Natural killer cell (primary cell): Measurements from ENCODE around the gene HOXD10. TPM values are rescaled to one million over a fixed set of nuclear protein-coding genes. Genes with fewer than 3 reads are reported as not detected.

Experiments
- ATAC-seq, 3 donors: fragments of 150-1000 bp in 2 of 3; fragments of 200-7000 bp in 1 of 3; cut with Tn5 transposase; 1 replicate in 1 of 3; 2 replicates in 2 of 3; pipeline ENCODE4 v1.10.0; 2021; ENCODE audit warnings: mild to moderate bottlenecking in 2 of 3, moderate library complexity in 2 of 3
- DNase-seq, 2 donors: peaks; one replicate each; pipeline versions ENCODE4 v3.0.0 to v3.0.0-alpha.2; 2013 to 2021; ENCODE audit warnings: mixed read lengths in 1 of 2
- H3K27ac ChIP-seq: one replicate; pipeline ENCODE4 v1.5.1; 2013; ENCODE audit warnings: mild to moderate bottlenecking, low read length
- H3K27me3 ChIP-seq: one replicate; pipeline ENCODE4 v1.6.1; 2013; ENCODE audit warnings: low read length; ENCODE audit not compliant: control insufficient read depth, insufficient read depth
- H3K36me3 ChIP-seq: one replicate; pipeline ENCODE4 v1.6.1; 2013; ENCODE audit warnings: low read length; ENCODE audit not compliant: control insufficient read depth, insufficient read depth
- H3K4me1 ChIP-seq: one replicate; pipeline ENCODE4 v1.6.1; 2013; ENCODE audit warnings: low read length; ENCODE audit not compliant: control insufficient read depth, insufficient read depth
- H3K4me3 ChIP-seq: one replicate; pipeline ENCODE4 v1.5.1; 2013; ENCODE audit warnings: low read length
- H3K9me3 ChIP-seq: one replicate; pipeline ENCODE4 v1.6.1; 2013; ENCODE audit warnings: low read length; ENCODE audit not compliant: control insufficient read depth, insufficient read depth
- H3K27ac Mint-ChIP-seq, 2 donors: one replicate each; pipeline ENCODE4 v1.8.0; 2022; ENCODE audit warnings: mild to moderate bottlenecking in 2 of 2, mixed read lengths in 2 of 2, moderate library complexity in 1 of 2
- H3K27me3 Mint-ChIP-seq, 2 donors: one replicate each; pipeline ENCODE4 v1.8.0; 2022; ENCODE audit warnings: low read depth in 2 of 2, mixed read lengths in 2 of 2
- H3K36me3 Mint-ChIP-seq: one replicate; pipeline ENCODE4 v1.8.0; 2022; ENCODE audit warnings: mixed read lengths
- H3K4me1 Mint-ChIP-seq, 2 donors: one replicate each; pipeline ENCODE4 v1.8.0; 2022; ENCODE audit warnings: mixed read lengths in 2 of 2
- H3K4me3 Mint-ChIP-seq: one replicate; pipeline ENCODE4 v1.8.0; 2022; ENCODE audit warnings: mild to moderate bottlenecking, moderate library complexity, mixed read lengths
- H3K9me3 Mint-ChIP-seq, 2 donors: one replicate each; pipeline ENCODE4 v1.8.0; 2022; ENCODE audit warnings: mixed read lengths in 2 of 2
- WGBS: methylation state at CpG from one replicate; pipeline ENCODE4 v1.1.7; 2013; ENCODE audit warnings: missing lambda C conversion rate; ENCODE audit not compliant: insufficient coverage; 5-methylcytosine and 5-hydroxymethylcytosine counted together
- intact Hi-C: fragments of 100-400 bp; cut with micrococcal nuclease; formaldehyde crosslinking; loops from one replicate; pipeline ENCODE4 v1.14.2; 2022
- total RNA-seq, 4 donors: library from RNA; stranded (reverse); fragments of 120-200 nt in 1 of 4; gene quantifications; one replicate each; pipeline versions ENCODE4 v1.2.3 to v1.2.4, GENCODE V29; 2013 to 2022
- TF ChIP-seq, protein P1 (sequence below): fragments of 200-600 bp; IDR thresholded peaks from one replicate; pipeline ENCODE4 v1.8.0; 2022; ENCODE audit warnings: antibody characterized with exemption

HOXD10 gene
- total RNA-seq, 3 donors from 2014 or later (not counting 1 experiment from before 2014, with no cell fraction given), result not detected

DNA sequence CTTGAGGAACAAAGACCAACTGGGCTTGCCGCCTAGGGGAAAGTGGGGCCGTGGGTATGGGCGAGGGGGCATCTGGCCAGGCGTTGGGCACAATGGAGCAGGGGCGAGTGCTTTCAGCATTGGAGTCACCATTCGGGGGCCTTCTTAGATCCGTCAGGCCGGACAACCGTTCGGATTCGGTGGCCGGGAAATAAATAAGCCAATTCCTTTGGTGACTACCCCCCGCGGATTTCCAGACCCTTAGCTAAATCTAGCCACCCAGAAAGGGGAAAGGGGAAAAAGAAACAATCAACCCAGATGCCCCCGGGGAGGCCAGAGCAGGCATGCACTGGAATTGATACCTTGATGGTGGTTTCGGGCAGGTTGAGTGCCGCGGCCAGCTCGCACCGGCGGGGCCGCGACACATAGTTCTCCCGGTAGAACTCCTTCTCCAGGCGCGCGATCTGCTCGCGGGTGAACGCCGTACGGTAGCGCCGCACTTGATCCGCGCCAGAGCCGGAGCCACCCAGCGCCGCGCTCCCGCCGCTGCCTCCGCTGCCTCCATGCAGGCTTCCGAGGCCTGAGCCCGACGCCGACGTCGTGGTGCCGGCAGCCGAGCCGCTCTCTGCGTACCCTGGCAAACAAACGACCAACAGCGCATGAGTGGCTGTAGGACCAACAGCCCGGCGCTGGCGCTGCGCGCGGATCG is 34.6 kb upstream of the HOXD10 start:
- ATAC-seq, result no peak
- intact Hi-C loops, result loop anchor here (5.0 kb wide), 1 partner anchor 1750 kb away; the partner anchor contains the start of gene SP9
- peaks cover 64 to 68% of the 10 kb centered on the region in 2 donors for H3K27me3 Mint-ChIP-seq
- H3K36me3 ChIP-seq, result no peaks in the 10 kb centered on the region
- H3K4me3 Mint-ChIP-seq, result peak overlapping the region; percentile 37
- no peak overlapping the region for H3K27ac ChIP-seq
- TF ChIP-seq, protein P1, sequence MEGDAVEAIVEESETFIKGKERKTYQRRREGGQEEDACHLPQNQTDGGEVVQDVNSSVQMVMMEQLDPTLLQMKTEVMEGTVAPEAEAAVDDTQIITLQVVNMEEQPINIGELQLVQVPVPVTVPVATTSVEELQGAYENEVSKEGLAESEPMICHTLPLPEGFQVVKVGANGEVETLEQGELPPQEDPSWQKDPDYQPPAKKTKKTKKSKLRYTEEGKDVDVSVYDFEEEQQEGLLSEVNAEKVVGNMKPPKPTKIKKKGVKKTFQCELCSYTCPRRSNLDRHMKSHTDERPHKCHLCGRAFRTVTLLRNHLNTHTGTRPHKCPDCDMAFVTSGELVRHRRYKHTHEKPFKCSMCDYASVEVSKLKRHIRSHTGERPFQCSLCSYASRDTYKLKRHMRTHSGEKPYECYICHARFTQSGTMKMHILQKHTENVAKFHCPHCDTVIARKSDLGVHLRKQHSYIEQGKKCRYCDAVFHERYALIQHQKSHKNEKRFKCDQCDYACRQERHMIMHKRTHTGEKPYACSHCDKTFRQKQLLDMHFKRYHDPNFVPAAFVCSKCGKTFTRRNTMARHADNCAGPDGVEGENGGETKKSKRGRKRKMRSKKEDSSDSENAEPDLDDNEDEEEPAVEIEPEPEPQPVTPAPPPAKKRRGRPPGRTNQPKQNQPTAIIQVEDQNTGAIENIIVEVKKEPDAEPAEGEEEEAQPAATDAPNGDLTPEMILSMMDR, result no peak
- H3K4me1 Mint-ChIP-seq, result peaks cover 9 to 23% of the 10 kb centered on the region in 2 donors
- H3K27ac Mint-ChIP-seq, result peak overlapping the region in 1 of 2 donors; percentile 51
- peaks cover 89% of the 10 kb centered on the region for H3K27me3 ChIP-seq
- peaks cover 27% of the 10 kb centered on the region for H3K36me3 Mint-ChIP-seq
- WGBS, result 9% methylated on average over 62 of the region's 62 CpGs
- DNase-seq, result peak in 1 of 2 donors; percentile 27
- peaks cover 65% of the 10 kb centered on the region for H3K9me3 ChIP-seq
- H3K4me3 ChIP-seq, result no peak overlapping the region
- H3K9me3 Mint-ChIP-seq, result peaks cover 3 to 8% of the 10 kb centered on the region in 2 donors
- H3K4me1 ChIP-seq, result peaks cover 17% of the 10 kb centered on the region

DNA sequence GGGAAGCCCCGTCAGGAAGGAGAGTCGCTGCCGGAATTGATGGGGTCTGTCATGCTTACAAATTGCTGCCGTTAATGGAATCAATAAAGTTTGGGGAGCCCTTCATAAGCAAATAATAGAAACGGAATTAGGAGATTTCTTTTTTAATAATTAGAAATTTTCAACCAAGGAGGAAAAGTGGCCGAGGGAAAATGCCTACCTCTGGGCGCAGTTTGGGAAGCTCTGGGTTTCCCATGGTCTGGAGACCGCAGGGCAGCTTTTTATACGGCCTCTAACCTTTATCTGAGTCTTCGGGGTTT is 34.1 kb upstream of the HOXD10 start:
- H3K9me3 ChIP-seq, result peaks cover 66% of the 10 kb centered on the region
- H3K4me1 Mint-ChIP-seq, result peaks cover 9 to 23% of the 10 kb centered on the region in 2 donors
- no peaks in the 10 kb centered on the region for H3K36me3 ChIP-seq
- peaks cover 69 to 73% of the 10 kb centered on the region in 2 donors for H3K27me3 Mint-ChIP-seq
- peaks cover 32% of the 10 kb centered on the region for H3K36me3 Mint-ChIP-seq
- no peak overlapping the region for H3K27ac Mint-ChIP-seq
- peaks cover 5 to 8% of the 10 kb centered on the region in 2 donors for H3K9me3 Mint-ChIP-seq
- TF ChIP-seq, protein P1, result no peak
- H3K27ac ChIP-seq, result no peak overlapping the region
- intact Hi-C loops, result loop anchor here (5.0 kb wide), 1 partner anchor 1750 kb away; the partner anchor contains the start of gene SP9
- H3K27me3 ChIP-seq, result peaks cover 88% of the 10 kb centered on the region
- no peak for ATAC-seq
- no peak overlapping the region for H3K4me3 ChIP-seq
- H3K4me3 Mint-ChIP-seq, result peak overlapping the region; percentile 37
- WGBS, result 6% methylated on average over 8 of the region's 10 CpGs
- H3K4me1 ChIP-seq, result peaks cover 17% of the 10 kb centered on the region
- no peak for DNase-seq

DNA sequence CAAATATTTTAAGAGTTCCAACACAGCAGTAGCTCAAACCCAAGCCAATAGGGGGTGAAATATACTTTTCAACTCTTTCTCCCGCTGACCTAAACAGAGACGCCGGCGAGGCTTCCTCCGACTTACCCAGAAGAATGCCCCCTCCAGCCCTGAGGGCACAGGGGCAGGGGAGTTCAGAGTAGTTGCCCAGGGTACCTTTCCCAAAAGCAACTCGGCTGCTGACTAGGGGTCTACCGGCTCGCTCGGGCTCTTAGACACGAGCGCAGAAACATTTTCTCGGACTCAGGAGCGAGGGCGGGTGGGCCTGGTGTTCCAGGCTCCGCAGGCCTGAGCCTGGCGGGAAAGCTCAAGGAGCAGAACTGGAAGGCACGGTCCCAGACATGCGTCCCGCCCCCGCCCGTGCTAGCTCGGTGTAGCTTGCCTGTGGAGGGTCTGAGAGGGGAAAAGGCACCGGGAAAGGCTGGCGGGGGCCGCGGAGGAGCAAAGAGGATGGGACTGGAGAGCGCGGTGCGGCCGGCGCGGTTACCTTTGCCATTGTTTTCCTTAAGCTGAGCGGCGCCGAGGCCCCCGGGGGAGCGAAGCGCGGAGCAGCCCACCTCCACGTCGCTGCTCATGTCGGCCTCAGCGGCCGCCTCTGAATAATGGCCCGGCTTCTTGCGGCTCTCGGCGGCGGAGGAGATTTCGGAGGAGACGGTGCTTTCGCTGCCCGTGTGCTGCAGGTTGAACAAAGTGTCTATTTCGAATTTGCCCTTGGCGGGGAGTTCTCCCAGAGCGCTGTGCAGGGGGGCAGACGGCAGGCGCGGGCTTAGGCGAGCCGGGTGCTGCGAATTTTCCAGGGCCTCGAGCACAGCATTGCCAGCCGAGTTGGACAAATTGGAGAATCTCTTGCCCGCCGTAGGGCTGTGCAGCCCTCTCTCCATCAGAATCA is 33.5 kb upstream of the HOXD10 start:
- DNase-seq, result no peak
- Mint-ChIP-seq H3K27ac (peak overlapping the region; percentile 22 to 78), H3K4me3 (peak overlapping the region; percentile 63), H3K4me1 (peaks cover 11 to 26% of the 10 kb centered on the region in 2 donors), H3K27me3 (peaks cover 73 to 78% of the 10 kb centered on the region in 2 donors), H3K9me3 (peaks cover 5 to 8% of the 10 kb centered on the region in 2 donors), H3K36me3 (peaks cover 33% of the 10 kb centered on the region)
- Histone ChIP-seq H3K36me3 (no peaks in the 10 kb centered on the region), H3K4me3 (no peak overlapping the region), H3K9me3 (peaks cover 70% of the 10 kb centered on the region), H3K27ac (no peak overlapping the region), H3K27me3 (peaks cover 91% of the 10 kb centered on the region), H3K4me1 (peaks cover 21% of the 10 kb centered on the region)
- ATAC-seq, result no peak
- TF ChIP-seq, protein P1, result no peak
- intact Hi-C loops, result loop anchor here (5.0 kb wide), 1 partner anchor 1751 kb away; the partner anchor contains the start of gene SP9
- WGBS, result 8% methylated on average over 66 of the region's 66 CpGs
